HCT116 (cell line): Measurements from ENCODE around the gene SIRPA. TPM values are rescaled to one million over a fixed set of nuclear protein-coding genes. Genes with fewer than 3 reads are reported as not detected.

Source experiments
- ATAC-seq: fragments of 200-7000 bp; cut with Tn5 transposase; 2 replicates; pipeline ENCODE4 v1.9.1; 2020; ENCODE audit warnings: mild to moderate bottlenecking, moderate library complexity
- BruUV-seq: library from RNA; stranded (reverse); fragments of 400-500 nt; replicated peaks from 2 replicates; lab custom pipeline; 2021; lab: Mats Ljungman, UMichigan
- CTCF ChIA-PET: fragments of 300-600 bp; sonication (Branson Sonifier 250); formaldehyde crosslinking; loops from one replicate; lab custom pipeline; 2021; ENCODE audit warnings: antibody characterized with exemption; lab: Charles Lee
- POLR2A ChIA-PET: fragments of 300-600, 350-600 bp; sonication (Branson Sonifier 250); formaldehyde crosslinking; loops from one replicate; lab custom pipeline; 2021; ENCODE audit warnings: antibody characterized with exemption; lab: Charles Lee
- RAD21 ChIA-PET, 2 experiments: fragments of 300-600 bp; sonication (Branson Sonifier 250); formaldehyde crosslinking; loops; one replicate each; lab custom pipeline; 2023; ENCODE audit warnings: low total read pairs in 2 of 2; ENCODE audit not compliant: uncharacterized antibody in 2 of 2, unreplicated experiment in 2 of 2, low non-redundant PET in 1 of 2; lab: Charles Lee
- DNase-seq: peaks from one replicate; pipeline ENCODE4 v3.0.0-alpha.2; 2010; ENCODE audit warnings: low read depth, low spot score
- H2AFZ ChIP-seq: fragments of 200-600 bp; shearing (Covaris generic), sonication (generic); 2 replicates; pipeline ENCODE4 v1.6.1; 2017; ENCODE audit warnings: low read depth, mixed run types, mixed read lengths, antibody characterized with exemption, low read length; ENCODE audit not compliant: poor library complexity, severe bottlenecking
- H3K27ac ChIP-seq: 2 replicates; pipeline ENCODE4 v1.5.1; 2012; ENCODE audit warnings: low read depth, low read length
- H3K27me3 ChIP-seq: fragments of 200-600 bp; sonication (generic); 2 replicates; pipeline ENCODE4 v1.6.1; 2016; ENCODE audit warnings: mixed run types, low read length, mixed read lengths; ENCODE audit not compliant: insufficient read depth
- H3K36me3 ChIP-seq, 2 experiments: fragments of 200-500 bp in 1 of 2; fragments of 200-600 bp in 1 of 2; sonication (Bioruptor generic) in 1 of 2; sonication (generic) in 1 of 2; 2 replicates each; pipeline versions ENCODE4 v1.5.1 to v1.6.1; 2014 to 2016; ENCODE audit warnings: low read length in 2 of 2, inconsistent platforms in 1 of 2, mixed read lengths in 1 of 2, mixed run types in 1 of 2; ENCODE audit not compliant: insufficient read depth in 2 of 2, control insufficient read depth in 1 of 2
- H3K4me1 ChIP-seq, 2 experiments: fragments of 200-600 bp in 1 of 2; sonication (generic) in 1 of 2; 2 replicates each; pipeline versions ENCODE4 v1.5.1 to v1.6.1; 2012 to 2017; ENCODE audit warnings: low read length in 2 of 2, inconsistent platforms in 1 of 2, mild to moderate bottlenecking in 1 of 2, mixed read lengths in 1 of 2, mixed run types in 1 of 2, moderate library complexity in 1 of 2; ENCODE audit not compliant: insufficient read depth in 2 of 2, control insufficient read depth in 1 of 2
- H3K4me2 ChIP-seq: fragments of 200-600 bp; sonication (generic); 2 replicates; pipeline ENCODE4 v1.6.1; 2017; ENCODE audit warnings: mixed run types, low read length, mixed read lengths
- H3K4me3 ChIP-seq, 2 experiments: fragments of 200-600 bp in 1 of 2; sonication (generic) in 1 of 2; replicated peaks in 1 of 2; 2 replicates each; pipeline ENCODE4 v1.5.1; 2011 to 2016; ENCODE audit warnings: low read length in 2 of 2, control low read depth in 1 of 2, low read depth in 1 of 2, mild to moderate bottlenecking in 1 of 2, mixed read lengths in 1 of 2, mixed run types in 1 of 2
- H3K79me2 ChIP-seq: fragments of 200-600 bp; sonication (generic); 2 replicates; pipeline ENCODE4 v1.6.1; 2017; ENCODE audit warnings: mild to moderate bottlenecking, mixed run types, low read length, moderate library complexity, mixed read lengths; ENCODE audit not compliant: insufficient read depth
- H3K9ac ChIP-seq: fragments of 200-600 bp; sonication (generic); 2 replicates; pipeline ENCODE4 v1.6.1; 2016; ENCODE audit warnings: low read length, mixed read lengths
- H3K9me2 ChIP-seq: fragments of 200-600 bp; sonication (generic), shearing (Covaris generic); 2 replicates; pipeline ENCODE4 v1.6.1; 2017; ENCODE audit warnings: mixed run types, mild to moderate bottlenecking, moderate library complexity; ENCODE audit not compliant: insufficient read depth
- H3K9me3 ChIP-seq, 2 experiments: fragments of 200-500 bp in 1 of 2; fragments of 200-600 bp in 1 of 2; sonication (Bioruptor generic) in 1 of 2; sonication (generic) in 1 of 2; 2 replicates each; pipeline ENCODE4 v1.6.1; 2014 to 2017; ENCODE audit warnings: low read length in 2 of 2, mixed read lengths in 2 of 2, inconsistent platforms in 1 of 2, low read depth in 1 of 2, mild to moderate bottlenecking in 1 of 2, mixed run types in 1 of 2, moderate library complexity in 1 of 2; ENCODE audit not compliant: control insufficient read depth in 1 of 2, insufficient read depth in 1 of 2
- H4K20me1 ChIP-seq: fragments of 200-600 bp; sonication (generic), shearing (Covaris generic); 2 replicates; pipeline ENCODE4 v1.6.1; 2017; ENCODE audit warnings: mixed run types, mild to moderate bottlenecking, moderate library complexity; ENCODE audit not compliant: insufficient read depth
- CBX3 ChIP-seq: IDR thresholded peaks from 2 replicates; pipeline ENCODE4 v1.6.1; 2012; ENCODE audit warnings: low read depth
- EGR1 ChIP-seq: IDR thresholded peaks from 2 replicates; pipeline ENCODE4 v1.6.1; 2012; ENCODE audit warnings: low read depth
- POLR2A ChIP-seq: IDR thresholded peaks from 2 replicates; pipeline ENCODE4 v1.7.0; 2011; ENCODE audit warnings: borderline replicate concordance; ENCODE audit not compliant: insufficient read depth, insufficient read length; ENCODE audit errors: extremely low read depth
- POLR2AphosphoS5 ChIP-seq: IDR thresholded peaks from 2 replicates; pipeline ENCODE4 v1.6.1; 2011; ENCODE audit warnings: mild to moderate bottlenecking, low read depth, low read length, moderate library complexity
- RAD21 ChIP-seq: IDR thresholded peaks from 2 replicates; pipeline ENCODE4 v1.6.1; 2012; ENCODE audit warnings: low read depth, mild to moderate bottlenecking
- SIN3A ChIP-seq: IDR thresholded peaks from 2 replicates; pipeline ENCODE4 v1.6.1; 2012; ENCODE audit warnings: low read depth
- SP1 ChIP-seq: IDR thresholded peaks from 2 replicates; pipeline ENCODE4 v1.6.1; 2012; ENCODE audit warnings: low read depth
- ZNF274 ChIP-seq: fragments of 200-500 bp; sonication (Bioruptor generic); IDR thresholded peaks from 2 replicates; pipeline ENCODE4 v1.6.1; 2014; ENCODE audit warnings: mild to moderate bottlenecking, low read depth, low read length, inconsistent platforms
- intact Hi-C: fragments of 100-400 bp; cut with micrococcal nuclease; formaldehyde crosslinking; loops from 2 replicates; pipeline ENCODE4 v1.10.0; 2022
- total RNA-seq: library from RNA; stranded (reverse); gene quantifications from one replicate; pipeline ENCODE4 v1.2.1, GENCODE V29; 2021; ENCODE audit not compliant: unreplicated experiment

Gene SIRPA
- total RNA-seq, 1 experiment from 2014 or later: 15.3 TPM

DNA sequence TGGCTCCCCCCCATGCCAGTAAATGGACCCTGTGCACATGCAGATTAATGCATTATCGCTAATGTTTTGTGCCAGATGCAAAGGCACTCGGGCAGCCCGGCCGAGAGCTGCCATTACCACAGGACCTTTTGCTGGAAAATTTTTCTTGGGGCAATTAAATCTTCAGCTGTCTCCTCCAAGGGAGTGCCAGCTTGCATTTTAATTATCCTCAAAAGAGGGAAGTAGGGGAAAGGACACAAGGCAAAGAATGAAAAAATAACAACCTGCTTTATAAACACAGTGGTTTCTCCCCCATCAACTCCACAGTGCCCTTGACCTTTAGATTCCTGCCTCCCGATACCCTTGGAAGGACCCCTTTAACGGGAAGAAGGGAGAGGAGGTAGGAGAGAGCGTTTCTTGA lies 50.5 kb downstream of the SIRPA start:
- Histone ChIP-seq H3K4me2 (no peak overlapping the region), H3K9me3 (no peaks in the 10 kb centered on the region), H3K9me2 (no peaks in the 10 kb centered on the region), H3K27me3 (no peaks in the 10 kb centered on the region), H3K36me3 (no peaks in the 10 kb centered on the region), H4K20me1 (no peaks in the 10 kb centered on the region), H3K9ac (no peak overlapping the region), H3K4me3 (no peak overlapping the region), H3K79me2 (no peaks in the 10 kb centered on the region), H3K4me1 (no peaks in the 10 kb centered on the region), H2AFZ (no peak overlapping the region), H3K27ac (no peak overlapping the region)
- no TSS peak for BruUV-seq
- ATAC-seq (no peak), DNase-seq (no peak)
- RAD21 ChIA-PET: no interaction called here
- POLR2A ChIA-PET: no interaction called here
- no peak for TF ChIP-seq CBX3
- intact Hi-C loops: no loop called here
- CTCF ChIA-PET: no interaction called here

DNA sequence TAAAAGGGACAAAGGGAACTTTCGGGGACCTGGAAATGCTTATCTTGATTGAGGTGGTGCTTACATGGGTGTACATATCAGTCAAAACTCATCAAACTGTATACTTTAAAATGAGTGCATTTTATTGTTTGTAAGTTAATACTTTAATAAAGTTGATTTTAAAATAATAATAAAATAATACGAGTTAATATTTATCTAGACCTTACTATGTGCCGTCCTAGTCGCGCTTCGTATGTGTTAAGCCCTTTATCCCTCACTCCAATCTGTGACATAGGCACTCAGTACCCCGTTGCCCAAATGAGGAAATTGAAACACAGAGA lies 51.2 kb downstream of the SIRPA start:
- intact Hi-C loops: no loop called here
- no peaks in the 10 kb centered on the region for H3K9me2 ChIP-seq
- CTCF ChIA-PET: no interaction called here
- no peaks in the 10 kb centered on the region for H3K36me3 ChIP-seq
- H2AFZ ChIP-seq: no peak overlapping the region
- DNase-seq: no peak
- H3K4me2 ChIP-seq: no peak overlapping the region
- POLR2A ChIA-PET: no interaction called here
- no peak for ATAC-seq
- BruUV-seq: no TSS peak
- no peaks in the 10 kb centered on the region for H3K9me3 ChIP-seq
- H3K79me2 ChIP-seq: no peaks in the 10 kb centered on the region
- H3K4me3 ChIP-seq: no peak overlapping the region
- H4K20me1 ChIP-seq: no peaks in the 10 kb centered on the region
- RAD21 ChIA-PET: no interaction called here
- H3K4me1 ChIP-seq: no peaks in the 10 kb centered on the region
- no peak overlapping the region for H3K27ac ChIP-seq
- H3K9ac ChIP-seq: no peak overlapping the region
- TF ChIP-seq CBX3 (no peak), POLR2A (no peak), POLR2AphosphoS5 (no peak), SP1 (no peak), ZNF274 (no peak), SIN3A (no peak), RAD21 (no peak), EGR1 (no peak)
- no peaks in the 10 kb centered on the region for H3K27me3 ChIP-seq
